ENCODE results near the gene RPSA. TPM values are rescaled to one million over a fixed set of nuclear protein-coding genes. Genes with fewer than 3 reads are reported as not detected.
A peak's percentile ranks its signal among the peaks of the same experiment; 100 is the strongest.
"Not testable (repeated sequence)": the region's sequence is repeated elsewhere in the genome, so short reads cannot be mapped to it uniquely, and the experiment has no call there.

Gene RPSA
- total RNA-seq, 1 donor from 2014 or later: 1,935 TPM

GRCh38 chr3:39415983-39416382, 9.5 kb downstream of the RPSA start:
- peaks cover 45% of the 10 kb centered on the region for H3K36me3 Mint-ChIP-seq (ENCODE audit: low read depth)

GRCh38 chr3:39416998-39417397, 10.5 kb downstream of the RPSA start:
- intact Hi-C loops (cut with micrococcal nuclease): loop anchor here (1.0 kb wide), 2 partner anchors 11 to 81 kb away; partner anchors contain the start of gene RPSA
- H3K27ac Mint-ChIP-seq, H3K27me3 Mint-ChIP-seq, H3K9me3 Mint-ChIP-seq, DNase-seq, H3K4me3 Mint-ChIP-seq: not testable (repeated sequence)
- peaks cover 12% of the 10 kb centered on the region for H3K4me1 Mint-ChIP-seq
- peaks cover 36% of the 10 kb centered on the region for H3K36me3 Mint-ChIP-seq (ENCODE audit: low read depth)

More at GRCh38 chr3:39415983-39416382, 9.5 kb downstream of the RPSA start:
- peak overlapping the region; percentile 46 for H3K27ac Mint-ChIP-seq
- intact Hi-C loops (cut with micrococcal nuclease): no loop called here
- H3K4me1 Mint-ChIP-seq: peaks cover 20% of the 10 kb centered on the region
- peaks cover 3% of the 10 kb centered on the region for H3K27me3 Mint-ChIP-seq
- DNase-seq: no peak
- H3K9me3 Mint-ChIP-seq: no peaks in the 10 kb centered on the region
- H3K4me3 Mint-ChIP-seq: no peak overlapping the region

DNA sequence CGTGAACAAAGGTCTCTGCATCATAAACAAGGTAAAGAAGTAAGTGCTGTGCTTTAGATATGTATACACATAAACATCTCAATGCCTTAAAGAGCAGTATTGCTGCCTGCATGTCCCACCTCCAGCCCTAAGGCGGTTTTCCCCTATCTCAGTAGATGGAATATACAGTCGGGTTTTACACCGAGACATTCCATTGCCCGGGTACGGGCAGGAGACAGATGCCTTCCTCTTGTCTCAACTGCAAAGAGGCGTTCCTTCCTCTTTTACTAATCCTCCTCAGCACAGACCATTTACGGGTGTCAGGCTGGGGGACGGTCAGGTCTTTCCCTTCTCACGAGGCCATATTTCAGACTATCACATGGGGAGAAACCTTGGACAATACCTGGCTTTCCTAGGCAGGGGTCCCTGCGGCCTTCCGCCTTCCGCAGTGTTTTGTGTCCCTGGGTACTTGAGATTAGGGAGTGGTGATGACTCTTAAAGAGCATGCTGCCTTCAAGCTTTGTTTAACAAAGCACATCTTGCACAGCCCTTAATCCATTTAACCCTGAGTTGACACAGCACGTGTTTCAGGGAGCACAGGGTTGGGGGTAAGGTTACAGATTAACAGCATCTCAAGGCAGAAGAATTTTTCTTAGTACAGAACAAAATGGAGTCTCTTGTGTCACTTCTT, 12.2 kb downstream of the RPSA start:
- H3K27ac Mint-ChIP-seq; H3K4me1 Mint-ChIP-seq; intact Hi-C loops (cut with micrococcal nuclease): not testable (repeated sequence)

GRCh38 chr3:39419742-39420315, 13.3 kb downstream of the RPSA start:
- Mint-ChIP-seq H3K27ac (no peak overlapping the region), H3K4me1 (peaks cover 3% of the 10 kb centered on the region), H3K9me3 (no peaks in the 10 kb centered on the region), H3K27me3 (peaks cover 3% of the 10 kb centered on the region), H3K36me3 (ENCODE audit: low read depth) (peaks cover 7% of the 10 kb centered on the region), H3K4me3 (no peak overlapping the region)
- intact Hi-C loops (cut with micrococcal nuclease): no loop called here
- DNase-seq: no peak

More for the DNA sequence above, 12.2 kb downstream of the RPSA start:
- not testable (repeated sequence) for H3K4me3 Mint-ChIP-seq, H3K27me3 Mint-ChIP-seq, DNase-seq, H3K9me3 Mint-ChIP-seq
- H3K36me3 Mint-ChIP-seq (ENCODE audit: low read depth): peaks cover 19% of the 10 kb centered on the region

DNA sequence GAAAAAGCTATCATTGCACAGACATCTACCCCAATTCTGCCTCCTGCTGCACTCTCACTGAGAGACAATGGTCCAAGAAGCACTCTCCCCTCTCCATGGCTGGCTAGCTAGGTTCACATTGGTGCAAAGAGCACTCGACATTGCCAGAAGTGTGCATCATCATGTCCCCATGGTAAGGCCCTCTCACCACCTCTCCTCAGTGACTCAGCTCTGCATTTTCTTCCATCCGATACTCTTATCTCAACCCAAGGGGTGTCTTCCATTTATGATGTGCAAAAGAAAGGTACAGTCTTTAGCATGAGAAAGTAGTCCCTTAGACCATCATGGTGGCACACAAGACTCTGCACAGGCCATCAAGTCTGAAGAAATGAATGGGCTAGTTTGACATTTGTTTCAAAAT, 14.0 kb downstream of the RPSA start:
- intact Hi-C loops (cut with micrococcal nuclease): no loop called here
- H3K27ac Mint-ChIP-seq: no peak overlapping the region

DNA sequence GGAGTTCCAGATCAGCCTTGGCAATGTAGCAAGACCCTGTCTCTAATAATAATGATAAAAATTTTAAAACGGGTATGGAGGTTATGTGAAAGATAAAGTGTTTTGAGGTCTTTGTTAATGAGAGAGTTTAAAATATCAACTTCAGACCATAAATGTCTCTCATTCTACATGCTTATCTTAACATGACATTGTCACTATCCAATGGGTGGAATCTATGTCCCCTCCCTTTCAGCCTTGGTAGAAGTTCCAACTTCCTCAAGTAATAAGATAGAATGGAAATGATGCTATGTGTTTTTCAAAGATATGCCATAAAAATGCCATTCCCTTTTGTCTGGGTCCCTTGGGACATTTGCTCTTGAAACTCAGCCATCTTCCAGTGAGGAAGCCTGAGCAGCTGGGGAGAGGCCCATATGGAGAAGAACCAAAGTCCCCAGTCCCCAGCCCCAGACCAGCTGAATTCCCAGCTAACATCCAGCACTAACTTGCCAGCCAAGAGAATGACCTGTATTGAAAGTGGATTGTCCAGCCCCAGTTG, 17.0 kb downstream of the RPSA start:
- Mint-ChIP-seq H3K27ac (no peak overlapping the region), H3K27me3 (peaks cover 3% of the 10 kb centered on the region), H3K4me1 (no peaks in the 10 kb centered on the region), H3K4me3 (no peak overlapping the region), H3K36me3 (ENCODE audit: low read depth) (no peaks in the 10 kb centered on the region), H3K9me3 (no peaks in the 10 kb centered on the region)
- no peak for DNase-seq
- intact Hi-C loops (cut with micrococcal nuclease): no loop called here

More for the DNA sequence above, 14.0 kb downstream of the RPSA start:
- no peak for DNase-seq
- Mint-ChIP-seq H3K9me3 (no peaks in the 10 kb centered on the region), H3K4me3 (no peak overlapping the region), H3K27me3 (peaks cover 3% of the 10 kb centered on the region), H3K36me3 (ENCODE audit: low read depth) (peaks cover 5% of the 10 kb centered on the region), H3K4me1 (peaks cover 2% of the 10 kb centered on the region)

GRCh38 chr3:39426312-39426711, 19.8 kb downstream of the RPSA start:
- H3K27me3 Mint-ChIP-seq: peaks cover 5% of the 10 kb centered on the region
- no peaks in the 10 kb centered on the region for H3K36me3 Mint-ChIP-seq (ENCODE audit: low read depth)
- H3K27ac Mint-ChIP-seq: no peak overlapping the region
- no peak overlapping the region for H3K4me3 Mint-ChIP-seq
- no peaks in the 10 kb centered on the region for H3K9me3 Mint-ChIP-seq
- H3K4me1 Mint-ChIP-seq: no peaks in the 10 kb centered on the region
- intact Hi-C loops (cut with micrococcal nuclease): no loop called here
- no peak for DNase-seq

GRCh38 chr3:39427506-39427905, 21.0 kb downstream of the RPSA start:
- Mint-ChIP-seq H3K9me3 (no peaks in the 10 kb centered on the region), H3K4me1 (no peaks in the 10 kb centered on the region), H3K36me3 (ENCODE audit: low read depth) (no peaks in the 10 kb centered on the region), H3K27me3 (peaks cover 5% of the 10 kb centered on the region), H3K27ac (no peak overlapping the region), H3K4me3 (no peak overlapping the region)
- intact Hi-C loops (cut with micrococcal nuclease): no loop called here
- no peak for DNase-seq

DNA sequence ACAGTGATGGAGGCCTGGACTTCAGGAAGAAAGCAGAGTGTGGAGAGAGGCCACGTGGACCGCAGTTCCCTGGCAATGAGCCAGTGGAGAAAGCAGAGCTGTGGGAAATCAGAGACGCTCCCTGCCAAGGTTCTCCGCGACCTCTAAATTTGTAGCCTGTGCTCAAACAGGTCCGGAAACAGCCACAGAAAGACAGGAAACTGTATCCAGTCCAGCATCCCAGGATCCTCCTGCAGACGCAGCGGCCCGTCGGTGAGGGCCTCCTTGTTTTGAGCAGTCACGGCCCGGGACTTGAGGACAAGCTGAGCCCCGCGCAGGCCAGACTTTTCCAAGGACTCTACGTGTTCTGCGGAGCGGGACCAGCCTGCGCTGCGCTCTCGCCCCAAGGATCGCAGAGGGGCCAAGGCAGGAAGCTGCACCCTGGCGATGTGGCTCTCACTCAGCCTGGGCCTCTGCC, 22.3 kb downstream of the RPSA start:
- Mint-ChIP-seq H3K27ac (no peak overlapping the region), H3K4me3 (no peak overlapping the region), H3K9me3 (no peaks in the 10 kb centered on the region), H3K27me3 (peaks cover 5% of the 10 kb centered on the region), H3K36me3 (ENCODE audit: low read depth) (no peaks in the 10 kb centered on the region), H3K4me1 (no peaks in the 10 kb centered on the region)
- DNase-seq: no peak
- intact Hi-C loops (cut with micrococcal nuclease): no loop called here

- Mint-ChIP-seq H3K4me1 (no peaks in the 10 kb centered on the region), H3K9me3 (no peaks in the 10 kb centered on the region), H3K27me3 (peaks cover 5% of the 10 kb centered on the region), H3K36me3 (ENCODE audit: low read depth) (no peaks in the 10 kb centered on the region), H3K27ac (no peak overlapping the region), H3K4me3 (no peak overlapping the region)
- intact Hi-C loops (cut with micrococcal nuclease): no loop called here
- no peak for DNase-seq
These were observed 22.9 kb downstream of the RPSA start for GRCh38 chr3:39429466-39429865.

DNA sequence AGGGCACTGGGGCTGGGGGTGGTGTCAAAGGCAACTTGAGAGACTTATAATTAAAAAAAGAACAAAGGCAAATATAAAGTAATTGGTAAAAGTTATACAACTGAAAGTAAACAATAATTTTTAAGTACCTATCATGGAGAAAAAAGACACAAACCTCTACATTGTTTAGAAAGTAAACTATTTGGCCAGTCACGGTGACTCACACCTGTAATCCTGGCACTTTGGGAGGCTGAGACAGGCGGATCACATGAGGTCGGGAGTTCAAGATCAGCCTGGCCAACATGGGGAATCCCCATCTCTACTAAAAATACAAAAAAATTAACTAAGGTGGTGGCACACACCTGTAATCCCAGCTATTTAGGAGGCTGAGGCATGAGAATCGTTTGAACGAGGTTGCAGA, 25.8 kb downstream of the RPSA start:
- no peak overlapping the region for H3K4me3 Mint-ChIP-seq
- no peaks in the 10 kb centered on the region for H3K36me3 Mint-ChIP-seq (ENCODE audit: low read depth)
- H3K4me1 Mint-ChIP-seq: no peaks in the 10 kb centered on the region
- no peaks in the 10 kb centered on the region for H3K9me3 Mint-ChIP-seq
- H3K27me3 Mint-ChIP-seq: peaks cover 5% of the 10 kb centered on the region
- intact Hi-C loops (cut with micrococcal nuclease): no loop called here
- H3K27ac Mint-ChIP-seq: no peak overlapping the region
- DNase-seq: no peak

- H3K4me1 Mint-ChIP-seq: no peaks in the 10 kb centered on the region
- H3K27ac Mint-ChIP-seq: no peak overlapping the region
- intact Hi-C loops (cut with micrococcal nuclease): no loop called here
- H3K4me3 Mint-ChIP-seq: no peak overlapping the region
- no peak for DNase-seq
- peaks cover 6% of the 10 kb centered on the region for H3K27me3 Mint-ChIP-seq
- H3K9me3 Mint-ChIP-seq: no peaks in the 10 kb centered on the region
- no peaks in the 10 kb centered on the region for H3K36me3 Mint-ChIP-seq (ENCODE audit: low read depth)
These were observed 27.1 kb downstream of the RPSA start for GRCh38 chr3:39433642-39434041.

DNA sequence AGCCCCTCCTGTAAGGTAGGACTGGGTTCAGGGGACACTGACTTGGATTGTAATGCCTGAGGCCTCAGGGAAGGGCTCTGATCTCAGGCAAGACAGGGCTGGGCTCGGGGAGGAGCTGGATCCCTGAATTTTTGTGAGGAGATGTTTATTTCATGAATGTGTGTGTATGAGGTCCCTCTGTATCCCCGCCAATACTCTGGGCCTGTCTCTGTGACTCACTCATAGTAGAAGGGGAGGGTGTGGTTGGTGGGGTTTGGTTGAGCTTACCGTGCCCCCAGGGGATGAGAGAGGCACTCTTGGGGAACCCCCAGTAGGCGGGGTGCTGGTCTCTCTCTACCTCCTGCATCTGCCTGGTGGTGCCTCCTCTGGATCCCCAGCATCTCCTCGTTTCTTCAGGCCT, 28.1 kb downstream of the RPSA start:
- no peak overlapping the region for H3K27ac Mint-ChIP-seq
- no peak for DNase-seq
- no peak overlapping the region for H3K4me3 Mint-ChIP-seq
- H3K4me1 Mint-ChIP-seq: no peaks in the 10 kb centered on the region
- H3K9me3 Mint-ChIP-seq: no peaks in the 10 kb centered on the region
- intact Hi-C loops (cut with micrococcal nuclease): no loop called here
- H3K27me3 Mint-ChIP-seq: peaks cover 7% of the 10 kb centered on the region
- H3K36me3 Mint-ChIP-seq (ENCODE audit: low read depth): no peaks in the 10 kb centered on the region

- Mint-ChIP-seq H3K36me3 (ENCODE audit: low read depth) (no peaks in the 10 kb centered on the region), H3K4me1 (no peaks in the 10 kb centered on the region), H3K27me3 (peaks cover 7% of the 10 kb centered on the region), H3K4me3 (no peak overlapping the region), H3K27ac (no peak overlapping the region), H3K9me3 (no peaks in the 10 kb centered on the region)
- no peak for DNase-seq
- intact Hi-C loops (cut with micrococcal nuclease): no loop called here
These were observed 28.7 kb downstream of the RPSA start for GRCh38 chr3:39435006-39435748.
